GM10248 (cell line): Measurements from ENCODE around the gene ARHGAP12.

Experiments used
- CTCF ChIA-PET: fragments of 300-600 bp; sonication (Branson Sonifier 250); formaldehyde crosslinking; extraction: SDS; loops from one replicate; lab custom pipeline; 2021; ENCODE audit warnings: antibody characterized with exemption; lab: Yijun Ruan, JAX
- POLR2A ChIA-PET: fragments of 350-650 bp; sonication (Branson Sonifier 250); formaldehyde crosslinking; extraction: SDS; loops from one replicate; lab custom pipeline; 2020; ENCODE audit warnings: antibody characterized with exemption; lab: Yijun Ruan, JAX
- DNase-seq: peaks from one replicate; pipeline ENCODE4 v3.0.0; 2012; ENCODE audit errors: extremely low spot score
- CTCF ChIP-seq: IDR thresholded peaks from 2 replicates; pipeline ENCODE4 v1.5.1; 2012; ENCODE audit warnings: mild to moderate bottlenecking, low read depth; ENCODE audit errors: extremely low read depth, missing control alignments, control extremely low read depth

The ARHGAP12 gene

GRCh38 chr10:31887850-31888249 is 40.8 kb downstream of the ARHGAP12 start:
- no peak for DNase-seq
- CTCF ChIA-PET = interaction anchor here (1.6 kb wide), 1 partner anchor 25 kb away, joined by 3 read pairs; no protein-coding TSS in a partner anchor
- TF ChIP-seq CTCF = no peak
- POLR2A ChIA-PET = no interaction called here

- CTCF ChIA-PET = interaction anchor here (0.8 to 1.8 kb wide), 4 partner anchors 15 to 28 kb away, joined by 3 to 5 read pairs (median 4); no protein-coding TSS in a partner anchor
- no peak for TF ChIP-seq CTCF
- DNase-seq = no peak
- POLR2A ChIA-PET = no interaction called here
Measured at GRCh38 chr10:31886885-31887284, 41.7 kb downstream of the ARHGAP12 start.

- no peak for TF ChIP-seq CTCF
- POLR2A ChIA-PET = no interaction called here
- CTCF ChIA-PET = interaction anchor here (0.8 to 1.8 kb wide), 3 partner anchors 14 to 29 kb away, joined by 3 to 5 read pairs (median 4); no protein-coding TSS in a partner anchor
- no peak for DNase-seq
Measured at GRCh38 chr10:31885971-31886370, 42.7 kb downstream of the ARHGAP12 start.

GRCh38 chr10:31884386-31884785 is 44.2 kb downstream of the ARHGAP12 start:
- CTCF ChIA-PET = interaction anchor here (1.1 kb wide), 1 partner anchor 22 kb away, joined by 3 read pairs; no protein-coding TSS in a partner anchor
- DNase-seq = no peak
- TF ChIP-seq CTCF = no peak
- POLR2A ChIA-PET = no interaction called here

- ChIA-PET CTCF (interaction anchor here (1.1 to 1.6 kb wide), 2 partner anchors 19 to 21 kb away, joined by 3 to 5 read pairs; no protein-coding TSS in a partner anchor), POLR2A (no interaction called here)
- no peak for TF ChIP-seq CTCF
- no peak for DNase-seq
Measured at GRCh38 chr10:31883397-31883796, 45.2 kb downstream of the ARHGAP12 start.

GRCh38 chr10:31878486-31878885 is 50.1 kb downstream of the ARHGAP12 start:
- CTCF ChIA-PET = interaction anchor here (1.4 to 4.1 kb wide), 3 partner anchors 8 to 17 kb away, joined by 5 to 20 read pairs (median 5); no protein-coding TSS in a partner anchor
- POLR2A ChIA-PET = no interaction called here
- no peak for TF ChIP-seq CTCF
- DNase-seq = no peak
